ENCODE measurements around the gene ZCCHC4.

DNA sequence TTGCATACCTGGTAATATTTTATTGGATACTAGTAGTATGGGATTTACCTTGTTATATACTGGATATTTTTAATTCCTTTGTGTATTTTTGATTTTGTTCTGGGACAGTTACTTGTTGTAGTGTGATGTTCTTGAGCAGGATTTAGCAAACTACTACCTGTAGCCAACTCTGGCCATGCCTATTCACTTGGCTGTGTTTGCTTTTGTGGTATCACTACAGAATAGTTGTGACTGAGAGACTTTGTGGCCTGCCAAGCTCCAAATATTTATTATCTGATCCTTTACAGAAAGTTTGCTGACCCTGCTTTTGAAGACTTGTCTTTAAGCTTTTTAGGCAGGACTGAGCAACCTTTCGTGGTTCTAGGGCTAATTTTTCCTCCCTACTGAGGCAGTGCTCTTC, 17.8 kb downstream of the ZCCHC4 start:
- TF ChIP-seq, protein P1, sequence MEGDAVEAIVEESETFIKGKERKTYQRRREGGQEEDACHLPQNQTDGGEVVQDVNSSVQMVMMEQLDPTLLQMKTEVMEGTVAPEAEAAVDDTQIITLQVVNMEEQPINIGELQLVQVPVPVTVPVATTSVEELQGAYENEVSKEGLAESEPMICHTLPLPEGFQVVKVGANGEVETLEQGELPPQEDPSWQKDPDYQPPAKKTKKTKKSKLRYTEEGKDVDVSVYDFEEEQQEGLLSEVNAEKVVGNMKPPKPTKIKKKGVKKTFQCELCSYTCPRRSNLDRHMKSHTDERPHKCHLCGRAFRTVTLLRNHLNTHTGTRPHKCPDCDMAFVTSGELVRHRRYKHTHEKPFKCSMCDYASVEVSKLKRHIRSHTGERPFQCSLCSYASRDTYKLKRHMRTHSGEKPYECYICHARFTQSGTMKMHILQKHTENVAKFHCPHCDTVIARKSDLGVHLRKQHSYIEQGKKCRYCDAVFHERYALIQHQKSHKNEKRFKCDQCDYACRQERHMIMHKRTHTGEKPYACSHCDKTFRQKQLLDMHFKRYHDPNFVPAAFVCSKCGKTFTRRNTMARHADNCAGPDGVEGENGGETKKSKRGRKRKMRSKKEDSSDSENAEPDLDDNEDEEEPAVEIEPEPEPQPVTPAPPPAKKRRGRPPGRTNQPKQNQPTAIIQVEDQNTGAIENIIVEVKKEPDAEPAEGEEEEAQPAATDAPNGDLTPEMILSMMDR (IDR thresholded peaks at IDR 0.05; ENCODE audit: low read depth, low read length) = no peak
- TF ChIP-seq POLR2A (IDR thresholded peaks at IDR 0.05; ENCODE audit: extremely low read depth, insufficient read length) = no peak

All from NB4 (cell line).